ENCODE data around the gene KCNT2. TPM values are rescaled to one million over a fixed set of nuclear protein-coding genes. Genes with fewer than 3 reads are reported as not detected.

Gene KCNT2
- total RNA-seq, 4 donors from 2014 or later, result 1.6 to 20.9 (median 8.9) TPM

GRCh38 chr1:196477262-196477661, 131.0 kb downstream of the KCNT2 start:
- TF ChIP-seq CTCF (IDR thresholded peaks at IDR 0.05), result no peak
- no peak for DNase-seq (ENCODE audit: low spot score)
- ATAC-seq (ENCODE audit: low FRiP score), result no peak

- DNase-seq (ENCODE audit: low spot score) (no peak), ATAC-seq (ENCODE audit: low FRiP score) (no peak)
- TF ChIP-seq CTCF (IDR thresholded peaks at IDR 0.05), result no peak
Observed at GRCh38 chr1:196467230-196467925, 140.9 kb downstream of the KCNT2 start.

GRCh38 chr1:196466654-196467053, 141.6 kb downstream of the KCNT2 start:
- no peak for TF ChIP-seq CTCF (IDR thresholded peaks at IDR 0.05)
- DNase-seq (ENCODE audit: low spot score) (no peak), ATAC-seq (ENCODE audit: low FRiP score) (no peak)

- ATAC-seq (ENCODE audit: low FRiP score) (no peak), DNase-seq (ENCODE audit: low spot score) (no peak)
- TF ChIP-seq CTCF (IDR thresholded peaks at IDR 0.05), result no peak
Observed at GRCh38 chr1:196466166-196466565, 142.1 kb downstream of the KCNT2 start.

GRCh38 chr1:196464480-196464941, 143.7 kb downstream of the KCNT2 start:
- no peak for TF ChIP-seq CTCF (IDR thresholded peaks at IDR 0.05)
- DNase-seq (ENCODE audit: low spot score) (no peak), ATAC-seq (ENCODE audit: low FRiP score) (no peak)

GRCh38 chr1:196462086-196462485, 146.2 kb downstream of the KCNT2 start:
- no peak for ATAC-seq (ENCODE audit: low FRiP score)
- no peak for DNase-seq (ENCODE audit: low spot score)
- no peak for TF ChIP-seq CTCF (IDR thresholded peaks at IDR 0.05)

- DNase-seq (ENCODE audit: low spot score), result no peak
- TF ChIP-seq CTCF (IDR thresholded peaks at IDR 0.05), result no peak
- ATAC-seq (ENCODE audit: low FRiP score), result no peak
Observed at GRCh38 chr1:196461521-196461920, 146.7 kb downstream of the KCNT2 start.
